Kidney glomerular epithelial cell (primary cell): ENCODE results near the gene UBXN1.

Experiments used
- DNase-seq: peaks from one replicate; lab custom pipeline; 2025; lab: John Stamatoyannopoulos, UW

Gene UBXN1, protein sequence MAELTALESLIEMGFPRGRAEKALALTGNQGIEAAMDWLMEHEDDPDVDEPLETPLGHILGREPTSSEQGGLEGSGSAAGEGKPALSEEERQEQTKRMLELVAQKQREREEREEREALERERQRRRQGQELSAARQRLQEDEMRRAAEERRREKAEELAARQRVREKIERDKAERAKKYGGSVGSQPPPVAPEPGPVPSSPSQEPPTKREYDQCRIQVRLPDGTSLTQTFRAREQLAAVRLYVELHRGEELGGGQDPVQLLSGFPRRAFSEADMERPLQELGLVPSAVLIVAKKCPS

DNA sequence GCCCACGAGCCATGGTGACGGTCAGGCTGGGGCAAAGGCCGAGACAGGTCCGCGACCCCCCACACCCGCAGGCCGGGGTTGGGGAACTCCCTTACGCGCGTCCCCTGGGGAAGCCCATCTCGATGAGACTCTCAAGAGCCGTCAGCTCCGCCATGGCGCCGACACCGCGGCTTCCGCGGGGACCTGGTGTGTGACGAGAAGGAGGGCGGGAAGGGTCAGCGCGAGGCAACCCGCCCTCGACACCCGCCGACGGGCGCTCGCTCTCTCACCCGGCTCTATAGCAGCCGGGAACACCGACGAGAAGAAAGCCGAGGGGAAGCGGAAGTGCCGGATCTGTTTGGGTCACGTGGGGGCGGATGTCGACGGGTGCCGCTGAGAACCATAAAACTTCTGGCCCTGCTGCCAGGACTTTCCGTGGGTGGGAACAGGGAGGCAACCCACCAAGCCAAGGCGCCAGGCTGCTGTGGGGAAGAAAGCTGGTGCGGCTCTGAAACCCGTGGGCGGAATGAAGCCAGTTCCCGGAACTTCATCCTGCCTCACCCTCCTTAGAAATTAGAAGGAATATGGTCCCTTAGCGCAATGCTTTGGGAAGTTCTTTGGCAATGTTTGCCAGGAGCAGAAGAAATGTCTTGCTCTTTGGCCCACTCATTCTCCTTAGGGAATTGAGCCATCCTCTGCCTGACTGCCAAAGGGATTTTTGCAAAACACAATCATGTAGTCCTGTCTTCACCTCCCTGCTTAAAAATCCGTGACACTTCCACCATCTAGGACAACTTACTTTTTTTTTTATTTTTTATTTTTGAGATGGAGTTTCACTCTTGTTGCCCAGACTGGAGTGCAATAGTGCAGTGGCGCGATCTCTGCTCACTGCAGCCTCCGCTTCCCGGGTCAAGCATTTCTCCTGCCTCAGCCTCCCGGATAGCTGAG, at the start of gene UBXN1:
Gene UBXN1 (minus strand): TSS at position 304 of the 927 bp plus-strand sequence. CDS start 150 bp downstream, at position 154.
- peak; percentile 71 for DNase-seq

DNA sequence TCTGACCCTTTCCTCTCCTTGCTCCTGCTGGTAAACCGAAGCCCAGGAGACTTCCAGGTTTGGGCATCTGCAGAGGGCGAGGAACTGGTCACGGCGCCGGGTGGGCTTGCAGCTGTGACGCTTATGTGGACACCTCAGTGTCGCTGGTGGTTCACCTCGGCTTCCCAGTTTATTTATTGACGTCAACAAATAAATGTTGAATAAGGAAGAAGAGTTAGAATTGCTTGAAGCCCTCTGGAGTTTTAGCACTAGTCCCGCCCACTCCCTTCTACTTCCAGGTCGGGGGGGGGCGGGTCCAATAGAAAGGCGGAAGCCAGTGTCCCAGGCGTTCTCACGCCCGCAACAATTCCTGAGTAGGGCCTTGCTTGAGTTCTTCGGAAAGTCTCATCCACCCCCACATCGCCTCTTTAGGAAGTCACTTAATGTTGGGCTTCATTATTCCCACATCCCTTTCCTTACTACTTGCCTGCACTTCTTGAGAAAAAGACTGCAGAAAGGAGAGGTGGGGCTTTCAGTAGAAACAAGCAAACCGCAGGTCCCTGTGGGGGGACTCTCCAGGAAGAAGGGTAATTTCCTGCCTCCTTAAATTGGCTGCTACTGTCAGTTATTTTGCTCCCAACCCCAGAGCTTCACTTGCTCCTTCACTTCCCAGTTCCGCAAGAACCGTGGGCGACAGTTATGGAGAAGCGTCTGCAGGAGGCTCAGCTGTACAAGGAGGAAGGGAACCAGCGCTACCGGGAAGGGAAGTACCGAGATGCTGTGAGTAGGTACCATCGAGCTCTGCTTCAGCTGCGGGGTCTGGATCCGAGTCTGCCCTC, 49.5 kb upstream of the UBXN1 start, which contains the start of gene TTC9C:
Gene TTC9C (plus strand): TSS at position 316 of the 818 bp plus-strand sequence. CDS start 363 bp downstream, at position 679.
- peak; percentile 83 for DNase-seq

DNA sequence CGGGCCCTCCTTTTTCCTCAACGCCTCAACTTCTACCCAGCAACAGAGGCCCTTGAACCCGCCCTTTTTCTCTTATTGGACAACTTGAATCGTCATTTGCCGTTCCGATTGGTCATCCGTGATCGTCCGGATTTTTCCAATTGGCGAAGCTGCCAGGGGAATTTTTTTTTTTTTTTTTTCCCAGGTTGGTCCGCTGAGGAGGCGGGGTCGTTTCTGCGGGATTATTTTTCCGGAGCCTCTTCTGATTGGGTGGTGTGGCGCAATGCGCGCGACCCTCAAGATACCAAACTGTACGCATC, 48.9 kb upstream of the UBXN1 start:
- peak; percentile 92 for DNase-seq

DNA sequence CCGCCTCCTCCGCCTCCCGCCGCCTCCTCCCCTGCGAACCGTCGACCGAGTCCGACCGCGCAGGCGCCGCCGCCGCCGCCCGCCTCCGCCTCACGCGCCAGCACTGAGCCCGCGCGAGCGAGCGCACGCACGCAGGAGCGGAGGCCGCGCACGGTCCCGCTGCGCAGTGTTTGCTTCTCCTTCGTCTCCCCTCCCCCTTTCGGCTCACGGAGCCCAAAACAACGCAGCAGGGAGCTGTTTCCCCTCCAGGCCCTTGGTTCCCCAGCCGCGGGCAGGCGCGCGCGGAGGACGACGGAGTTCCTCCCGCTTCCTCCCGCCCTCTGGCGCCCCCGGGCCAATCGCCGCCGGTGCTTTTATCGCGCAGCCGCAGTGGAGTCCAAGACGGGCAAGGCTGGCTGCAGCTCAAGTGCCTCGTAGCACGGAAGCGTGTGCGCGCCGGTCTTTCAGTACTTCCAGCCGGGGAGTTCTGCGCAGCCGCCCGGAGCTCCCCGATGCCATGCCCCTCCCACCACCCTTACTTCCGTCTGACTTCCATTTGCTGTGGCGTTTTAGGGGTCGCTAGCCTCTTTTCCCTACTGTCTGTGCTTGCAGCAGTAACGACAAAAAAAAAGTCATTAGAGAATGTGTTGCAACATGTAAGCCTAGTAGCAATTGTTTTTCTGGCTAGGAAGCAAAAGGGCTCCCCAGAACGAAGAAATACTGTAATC, 48.4 kb upstream of the UBXN1 start, which contains the start of gene HNRNPUL2:
Gene HNRNPUL2 (minus strand): TSS at position 293 of the 707 bp plus-strand sequence. CDS start 301 bp downstream, outside the sequence.
- DNase-seq: peak; percentile 95

DNA sequence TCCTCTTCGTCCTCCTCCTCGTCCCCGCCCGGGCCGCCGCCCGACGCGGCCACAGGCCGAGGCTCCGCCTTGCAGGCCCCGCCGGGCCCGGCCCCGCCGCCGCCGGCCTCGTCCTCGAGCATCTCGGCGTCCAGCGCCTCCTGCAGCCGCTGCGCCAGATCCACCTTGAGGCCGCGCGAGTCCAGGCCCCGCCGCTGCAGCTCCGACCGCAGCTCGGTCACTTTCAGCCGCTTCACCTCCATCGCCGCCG, 48.0 kb upstream of the UBXN1 start:
- DNase-seq: no peak

DNA sequence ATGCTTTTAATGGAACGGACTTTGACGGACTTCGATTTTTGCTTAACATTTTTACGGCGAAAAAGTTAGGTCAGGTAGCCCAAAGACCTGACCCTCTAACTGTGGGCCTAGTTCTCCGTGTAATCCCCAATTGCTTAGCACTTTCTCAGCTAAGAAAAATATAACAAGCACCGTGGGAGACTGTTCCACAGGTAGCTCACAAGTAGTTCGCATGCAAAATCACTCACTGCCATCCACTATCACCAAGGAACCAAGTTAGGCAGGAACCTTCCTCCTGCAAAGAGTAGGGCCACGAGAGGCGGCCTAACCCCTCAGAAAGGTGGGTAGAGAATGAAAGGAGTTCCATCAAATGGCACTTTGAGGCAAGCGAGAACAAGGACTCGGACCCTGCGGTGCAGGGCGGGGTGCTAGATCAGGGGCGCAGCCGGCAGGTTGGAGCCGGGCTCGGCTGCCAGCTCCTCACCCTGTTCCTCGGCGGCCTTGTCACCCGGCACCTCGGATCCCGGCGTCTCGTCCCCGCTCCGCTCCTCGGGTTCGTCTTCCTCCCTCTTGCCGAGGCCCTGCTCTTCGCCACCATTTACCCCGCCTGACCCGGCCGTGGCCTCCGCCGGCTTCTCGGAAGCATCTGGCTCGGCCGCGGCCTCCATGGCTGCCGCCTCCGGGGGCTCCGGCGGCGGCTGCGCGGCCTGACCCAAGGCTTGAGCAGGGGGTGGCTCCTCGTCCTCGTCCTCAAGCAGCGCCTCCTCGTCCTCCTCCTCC, 47.5 kb upstream of the UBXN1 start:
- no peak for DNase-seq

DNA sequence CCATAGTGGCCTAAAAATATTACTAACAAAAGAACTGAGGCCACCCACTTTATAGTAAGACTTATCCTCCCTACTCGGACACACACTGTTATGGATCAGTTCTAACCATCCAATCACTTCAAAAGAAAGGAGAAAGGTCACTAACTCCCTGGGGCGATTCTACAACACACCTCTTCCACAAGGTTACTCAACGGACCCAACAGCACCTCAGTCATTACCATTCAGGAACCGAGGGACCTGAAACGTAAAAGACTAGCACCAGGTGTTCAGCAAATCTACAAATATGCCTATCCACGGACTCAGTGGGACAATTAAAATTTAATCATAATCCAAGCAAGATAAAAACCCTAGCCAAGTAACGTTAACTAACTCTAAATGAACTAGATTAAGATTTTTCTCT, 46.8 kb upstream of the UBXN1 start:
- DNase-seq: peak; percentile 24

DNA sequence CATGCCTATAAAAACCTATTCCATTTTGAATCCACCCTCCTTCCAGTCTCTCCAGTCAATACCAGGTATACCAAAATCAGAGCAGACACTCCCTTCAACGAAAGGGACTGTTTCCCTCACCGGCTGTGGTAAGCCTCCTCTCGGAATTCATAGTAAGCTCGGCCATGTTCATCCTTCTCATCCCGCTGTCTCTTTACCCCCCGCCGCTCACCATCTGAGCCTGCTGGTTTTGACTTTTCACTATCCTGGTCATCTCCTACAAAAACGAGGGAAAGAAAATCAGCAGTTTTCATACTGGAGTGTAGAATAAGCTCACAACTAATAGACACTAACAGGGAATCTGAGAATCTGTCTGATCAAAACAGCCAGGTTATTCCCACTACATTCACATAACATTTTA, 45.3 kb upstream of the UBXN1 start:
- DNase-seq: no peak

DNA sequence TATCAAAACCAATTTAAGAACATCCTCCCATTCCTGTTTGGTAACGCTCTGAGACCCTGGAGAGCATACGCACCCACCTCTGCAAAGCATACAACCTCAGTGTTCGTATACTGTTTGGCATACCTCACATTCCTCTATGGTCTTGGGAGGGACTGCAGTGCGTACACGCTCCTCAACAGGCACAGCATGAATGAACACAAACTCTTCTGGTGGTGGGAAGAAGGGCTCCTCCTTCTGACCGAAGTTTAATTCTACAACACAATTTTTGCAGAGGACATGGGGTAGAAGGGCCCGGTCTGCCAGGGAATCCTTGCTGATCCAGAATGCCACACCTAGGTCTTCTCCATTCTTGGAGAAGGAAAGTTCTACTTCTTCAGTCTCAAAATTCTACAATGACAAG, 43.1 kb upstream of the UBXN1 start:
- DNase-seq: peak; percentile 31

DNA sequence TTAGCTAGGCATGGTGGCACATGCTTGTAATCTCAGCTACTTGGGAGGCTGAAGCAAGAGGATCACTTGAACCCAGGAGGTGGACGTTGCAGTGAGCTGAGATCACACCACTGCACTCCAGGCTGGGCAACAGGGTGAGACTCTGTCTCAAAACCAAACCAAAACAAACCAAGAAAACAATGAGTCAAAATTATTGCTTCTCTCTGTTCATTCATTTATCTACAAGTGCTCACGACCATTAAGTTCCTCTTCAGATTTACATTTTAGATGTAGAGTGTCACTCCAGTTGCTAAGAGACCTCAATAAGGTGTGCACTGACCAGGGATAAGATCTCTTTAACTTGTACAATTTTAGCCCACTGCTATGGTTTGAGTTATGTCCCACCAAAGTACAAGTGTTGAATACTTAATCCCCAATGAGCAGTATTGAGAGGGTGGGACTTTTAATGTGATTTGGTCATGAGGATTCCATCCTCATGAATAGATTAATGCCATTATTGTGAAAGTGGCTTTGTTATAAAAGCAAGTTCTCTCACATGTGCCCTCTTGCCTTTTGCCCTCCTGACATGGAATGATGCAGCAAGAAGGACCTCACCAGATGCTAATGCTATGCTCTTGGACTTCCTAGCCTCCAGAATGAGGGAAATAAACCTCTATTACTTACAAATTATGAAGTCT, 40.6 kb upstream of the UBXN1 start:
- DNase-seq: no peak

DNA sequence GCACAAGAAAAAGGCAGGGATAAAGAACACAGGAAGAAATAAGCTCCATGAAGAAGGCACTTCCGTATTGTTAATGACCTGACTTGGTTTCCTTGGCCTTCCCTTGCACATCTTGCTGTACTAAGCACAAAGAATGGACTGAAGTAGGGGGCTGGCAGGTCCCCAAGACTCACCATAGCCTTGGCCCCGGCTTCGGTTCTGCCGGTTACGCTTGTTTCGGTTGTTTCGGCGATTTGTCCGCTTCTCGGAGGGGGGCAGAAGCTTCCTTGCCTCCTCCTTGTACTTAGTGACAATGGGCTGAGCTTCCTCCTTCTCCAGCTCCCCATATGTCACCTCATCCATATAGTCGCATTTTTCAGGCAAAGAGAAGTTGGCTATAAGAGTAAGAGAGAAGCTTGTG, 37.9 kb upstream of the UBXN1 start:
- DNase-seq: no peak

DNA sequence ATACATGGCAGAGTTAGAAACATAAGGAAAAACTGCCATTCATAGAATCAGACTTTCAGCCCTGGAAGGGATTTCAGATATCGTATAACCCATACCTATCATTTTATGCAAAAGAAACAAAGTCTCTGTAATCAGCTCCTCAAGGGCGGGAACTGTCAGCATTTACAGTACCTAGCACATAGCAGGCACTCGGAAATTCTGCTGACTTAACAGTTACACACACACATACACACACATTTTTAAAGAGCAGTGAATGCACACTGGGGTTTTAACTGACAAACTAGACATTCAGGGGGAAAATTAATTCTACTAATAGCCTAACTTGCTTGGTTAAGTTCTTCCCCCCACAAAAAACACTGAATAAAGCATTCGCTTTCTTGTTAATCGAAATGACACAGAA, 37.3 kb upstream of the UBXN1 start:
- no peak for DNase-seq

DNA sequence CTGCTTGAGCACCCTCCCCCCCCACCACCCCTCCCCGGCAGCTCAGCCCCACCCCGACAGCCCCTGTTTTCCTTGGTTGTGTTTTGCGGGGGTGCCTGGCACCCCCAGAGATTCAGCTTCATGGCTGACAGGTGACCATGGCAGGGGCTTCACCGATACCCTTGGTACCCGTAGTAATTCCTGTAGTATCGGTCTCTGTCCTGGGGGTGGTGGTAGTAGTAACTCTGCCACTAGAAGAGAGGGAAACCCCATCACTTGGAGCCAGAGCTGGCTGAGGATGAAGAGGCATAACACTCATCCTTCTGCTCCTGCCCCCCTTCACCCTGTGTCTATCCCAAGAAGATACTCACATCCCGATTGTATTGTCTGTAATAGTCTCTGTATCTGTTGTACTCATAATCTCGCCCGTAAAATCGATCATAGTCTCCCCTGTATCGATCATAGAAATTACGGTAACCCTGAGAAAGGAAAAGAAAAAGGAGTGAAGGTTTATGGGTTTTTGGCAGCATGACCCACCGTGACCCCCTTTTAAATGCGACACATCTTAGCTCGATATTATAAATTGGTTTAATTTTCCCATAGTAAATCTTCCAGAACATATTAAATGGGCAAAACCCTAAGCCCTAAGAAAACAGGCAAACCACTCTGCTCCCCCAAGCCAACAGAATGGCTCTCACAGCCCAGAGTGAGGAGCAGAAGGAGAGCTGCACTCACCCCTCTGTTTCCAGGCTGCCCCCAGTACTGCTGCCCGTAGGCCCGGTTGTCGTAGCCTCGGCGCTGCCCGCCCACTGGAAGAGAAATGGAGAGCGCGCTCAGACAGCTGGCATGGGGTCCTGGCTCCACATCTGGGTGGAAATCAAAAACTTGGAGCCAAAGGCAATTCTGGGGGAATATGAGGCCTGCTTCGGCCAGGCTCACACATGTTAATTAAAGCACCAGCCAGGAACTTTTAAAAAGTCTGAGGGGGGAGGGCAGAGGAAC, 36.6 kb upstream of the UBXN1 start:
- no peak for DNase-seq

DNA sequence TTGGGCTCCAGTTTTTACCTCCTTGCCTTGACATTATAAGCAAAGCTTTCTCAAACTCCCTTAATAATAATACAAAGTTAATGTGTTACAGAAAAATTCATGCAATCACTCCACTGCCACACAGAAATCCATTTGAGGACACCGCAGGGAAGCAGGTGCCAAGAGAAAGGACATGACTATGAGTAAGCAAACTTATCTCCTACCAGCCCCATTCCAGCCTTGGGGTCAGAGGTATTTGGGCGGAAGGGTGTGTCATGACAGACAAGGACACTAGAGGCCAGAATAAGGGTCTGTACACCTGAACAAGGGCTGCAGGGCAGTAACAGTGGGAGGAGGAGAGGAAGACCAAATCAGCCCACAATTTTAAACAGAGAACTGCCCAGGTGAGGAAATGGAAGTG, 34.5 kb upstream of the UBXN1 start:
- peak; percentile 36 for DNase-seq

DNA sequence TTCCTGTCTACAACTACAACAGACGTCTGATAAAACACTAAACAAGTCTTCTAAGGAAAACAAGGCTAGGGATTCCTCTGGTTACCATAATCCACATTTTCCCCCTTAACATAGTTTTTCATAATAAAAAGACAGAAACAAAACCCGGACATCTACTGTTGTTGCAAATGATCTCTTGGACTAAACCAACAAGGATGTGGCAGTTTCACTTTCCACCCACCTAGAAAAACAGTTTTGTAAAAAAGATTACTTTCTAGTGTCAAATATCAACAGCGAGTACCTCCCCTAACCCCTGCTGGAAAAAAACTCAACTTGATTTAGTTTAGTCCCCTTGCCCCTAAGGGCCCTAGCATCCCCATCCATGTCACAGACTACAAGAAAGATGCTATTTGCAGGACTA, 34.0 kb upstream of the UBXN1 start:
- no peak for DNase-seq

DNA sequence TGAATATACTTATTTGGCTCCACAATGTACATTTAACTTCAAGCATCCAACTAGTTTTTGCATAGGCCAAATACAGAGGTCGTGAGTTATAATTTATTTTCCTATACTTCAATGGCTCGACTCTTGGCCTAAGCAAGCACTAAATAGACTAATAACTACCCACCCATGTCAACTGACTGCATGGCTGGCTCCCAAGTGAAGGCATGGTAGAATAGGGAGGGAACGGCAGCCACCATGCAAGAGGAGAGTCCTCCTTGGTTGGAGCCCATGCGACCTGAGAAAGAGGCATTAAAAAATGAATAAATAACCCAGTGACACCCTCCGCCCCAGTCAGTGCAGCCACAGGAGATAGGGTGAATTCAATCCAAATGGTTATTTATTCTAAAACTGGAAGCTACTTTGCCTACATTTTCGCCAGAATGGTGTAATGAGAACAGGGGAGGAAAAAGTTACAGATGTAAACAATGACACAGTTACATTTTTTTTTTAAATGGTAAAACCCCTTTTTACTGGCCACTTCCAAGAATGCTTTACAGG, 33.5 kb upstream of the UBXN1 start:
- no peak for DNase-seq

DNA sequence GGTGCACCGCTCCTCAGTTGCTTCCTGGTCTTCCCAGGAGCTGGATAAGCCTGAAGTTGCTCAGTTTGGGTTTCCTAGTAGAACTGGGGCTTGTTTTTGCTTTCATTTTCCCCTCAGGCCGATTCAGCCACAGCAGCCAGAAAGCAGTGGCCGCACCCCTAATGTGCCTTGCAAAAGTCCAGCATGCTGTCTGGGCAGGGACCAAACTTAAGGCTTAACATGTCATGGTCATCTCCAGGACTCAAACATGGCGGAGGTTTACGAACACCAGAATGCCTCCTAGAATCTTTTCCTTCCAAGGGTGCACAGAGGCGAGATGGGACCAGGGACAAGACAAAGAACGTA, 31.1 kb upstream of the UBXN1 start:
- DNase-seq: no peak

DNA sequence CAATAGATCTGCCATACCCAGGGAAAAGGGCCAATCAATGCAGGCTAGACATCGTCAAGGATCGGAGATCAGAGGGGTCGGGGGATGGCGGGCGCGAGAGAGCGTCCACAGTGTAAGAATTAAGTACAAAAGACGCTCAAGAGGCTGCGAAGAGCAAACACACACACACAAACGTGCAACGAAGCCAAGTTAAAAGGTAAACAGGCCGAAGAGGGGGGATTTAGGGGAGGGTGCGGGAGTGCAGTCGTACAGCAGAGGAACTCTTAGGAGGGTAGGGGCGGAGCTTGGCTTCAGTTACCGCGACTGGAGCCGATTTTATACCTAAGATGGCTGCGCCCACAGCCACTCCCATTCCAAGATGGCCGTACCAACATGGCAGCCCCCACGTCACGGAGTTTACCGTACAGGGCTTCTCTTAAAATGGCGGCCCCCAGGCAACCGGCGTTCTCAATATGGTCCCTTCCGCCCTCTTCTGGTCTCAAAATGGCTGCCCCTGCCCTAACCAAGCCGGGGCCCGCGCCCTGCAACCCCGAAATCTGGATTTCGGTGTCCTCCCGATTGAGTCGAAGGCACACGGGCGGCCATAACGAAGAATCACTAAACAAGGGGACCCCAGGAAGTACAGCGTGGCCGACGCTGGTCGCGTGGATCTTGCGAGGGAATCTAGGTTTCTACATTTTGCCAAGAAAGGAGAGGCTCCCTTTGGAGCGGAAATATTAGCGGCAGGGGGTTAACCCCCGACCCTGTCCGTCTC, 30.6 kb upstream of the UBXN1 start:
- peak; percentile 93 for DNase-seq
